Astrocyte of the cerebellum (primary cell): ENCODE measurements around the gene SNN.

Experiments
- DNase-seq: peaks from one replicate; pipeline ENCODE4 v3.0.0-alpha.2; 2011; ENCODE audit warnings: low read depth
- H3K4me3 ChIP-seq: 2 replicates; pipeline ENCODE4 v1.5.1; 2011; ENCODE audit warnings: mild to moderate bottlenecking, low read depth, low read length, moderate library complexity
- in situ Hi-C: cut with HindIII; loops from 2 replicates; pipeline ENCODE4 v1.10.0; 2017; ENCODE audit warnings: low sequenced_read_pairs
- TF ChIP-seq, protein P1 (sequence below): IDR thresholded peaks from 2 replicates; pipeline ENCODE4 v1.5.1; 2012; ENCODE audit warnings: low read length, low read depth, moderate library complexity, mild to moderate bottlenecking; ENCODE audit errors: missing control alignments

Gene SNN

DNA sequence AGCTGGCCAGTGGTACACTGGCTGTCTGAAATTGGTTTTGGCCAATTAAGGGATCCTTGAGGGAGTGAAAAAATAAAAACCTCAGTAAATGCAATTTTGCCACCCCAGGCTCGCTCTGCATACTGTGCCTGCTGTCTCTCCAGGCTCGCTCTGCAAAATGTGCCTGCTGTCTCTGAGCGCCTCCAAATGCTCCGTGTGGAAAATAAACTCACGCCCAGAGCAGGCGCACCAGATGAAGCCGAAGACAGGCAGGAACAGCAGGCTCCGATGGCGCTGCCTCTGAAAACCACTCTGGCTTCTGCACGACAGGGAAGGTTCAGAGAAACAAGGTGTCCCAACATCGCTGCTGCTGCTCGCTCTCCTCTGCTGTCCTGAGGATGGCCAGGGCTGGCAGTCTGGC lies 29.1 kb downstream of the SNN start:
- H3K4me3 ChIP-seq = no peak overlapping the region
- no peak for DNase-seq
- TF ChIP-seq, protein P1, sequence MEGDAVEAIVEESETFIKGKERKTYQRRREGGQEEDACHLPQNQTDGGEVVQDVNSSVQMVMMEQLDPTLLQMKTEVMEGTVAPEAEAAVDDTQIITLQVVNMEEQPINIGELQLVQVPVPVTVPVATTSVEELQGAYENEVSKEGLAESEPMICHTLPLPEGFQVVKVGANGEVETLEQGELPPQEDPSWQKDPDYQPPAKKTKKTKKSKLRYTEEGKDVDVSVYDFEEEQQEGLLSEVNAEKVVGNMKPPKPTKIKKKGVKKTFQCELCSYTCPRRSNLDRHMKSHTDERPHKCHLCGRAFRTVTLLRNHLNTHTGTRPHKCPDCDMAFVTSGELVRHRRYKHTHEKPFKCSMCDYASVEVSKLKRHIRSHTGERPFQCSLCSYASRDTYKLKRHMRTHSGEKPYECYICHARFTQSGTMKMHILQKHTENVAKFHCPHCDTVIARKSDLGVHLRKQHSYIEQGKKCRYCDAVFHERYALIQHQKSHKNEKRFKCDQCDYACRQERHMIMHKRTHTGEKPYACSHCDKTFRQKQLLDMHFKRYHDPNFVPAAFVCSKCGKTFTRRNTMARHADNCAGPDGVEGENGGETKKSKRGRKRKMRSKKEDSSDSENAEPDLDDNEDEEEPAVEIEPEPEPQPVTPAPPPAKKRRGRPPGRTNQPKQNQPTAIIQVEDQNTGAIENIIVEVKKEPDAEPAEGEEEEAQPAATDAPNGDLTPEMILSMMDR = no peak
- in situ Hi-C loops = no loop called here

DNA sequence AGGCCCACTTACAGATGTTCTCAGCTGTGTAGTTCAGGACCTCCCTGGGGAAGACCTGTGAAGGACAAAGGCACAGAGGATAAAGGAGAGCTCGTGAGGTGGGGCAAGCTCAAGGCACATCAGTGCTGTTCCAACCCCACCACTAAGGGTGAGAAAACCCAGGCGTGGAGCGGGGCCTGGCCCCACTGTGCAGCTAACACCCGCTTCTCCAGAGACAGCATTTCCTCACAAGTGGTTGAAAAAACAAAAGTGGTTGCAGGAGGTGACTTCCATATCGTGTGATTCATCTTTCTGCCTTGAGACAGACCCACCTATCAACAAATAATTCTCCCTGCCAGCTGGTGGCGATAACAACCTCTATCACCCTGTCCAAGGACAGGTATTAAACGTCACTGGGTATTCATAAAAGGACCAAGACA lies 30.0 kb downstream of the SNN start:
- in situ Hi-C loops = no loop called here
- TF ChIP-seq, protein P1 = no peak
- DNase-seq = no peak
- no peak overlapping the region for H3K4me3 ChIP-seq

DNA sequence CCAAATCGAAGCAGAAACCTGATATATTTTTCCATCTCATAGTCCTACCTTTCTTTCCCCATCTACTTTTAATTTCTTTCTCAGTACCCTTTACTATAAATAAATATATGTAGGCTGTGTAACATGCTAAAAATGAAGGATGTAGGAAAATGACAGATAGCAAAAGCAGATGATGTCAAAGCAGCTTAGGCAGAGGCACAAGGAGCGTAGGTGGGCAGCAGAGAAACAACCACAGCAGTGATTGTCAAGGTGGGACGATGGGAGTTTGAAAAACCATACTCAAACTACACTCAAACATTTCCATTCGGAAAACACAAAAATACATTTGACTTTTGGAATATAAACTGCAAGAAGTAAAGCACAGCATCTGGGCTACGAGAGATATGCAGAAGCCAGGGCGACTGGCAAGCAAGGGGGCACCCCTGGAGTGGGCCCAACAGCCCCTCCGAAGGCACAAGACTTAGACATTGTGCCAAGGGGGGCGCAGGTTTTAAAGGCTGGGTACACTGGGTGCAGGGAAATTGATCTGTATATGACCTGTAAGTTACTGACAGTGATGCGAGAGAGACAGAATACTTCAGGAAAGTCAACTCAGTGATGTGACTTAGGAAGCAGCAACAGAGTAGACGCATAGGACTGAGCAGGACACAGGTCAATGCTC lies 31.1 kb downstream of the SNN start:
- in situ Hi-C loops = no loop called here
- TF ChIP-seq, protein P1 = no peak
- no peak for DNase-seq
- no peak overlapping the region for H3K4me3 ChIP-seq

DNA sequence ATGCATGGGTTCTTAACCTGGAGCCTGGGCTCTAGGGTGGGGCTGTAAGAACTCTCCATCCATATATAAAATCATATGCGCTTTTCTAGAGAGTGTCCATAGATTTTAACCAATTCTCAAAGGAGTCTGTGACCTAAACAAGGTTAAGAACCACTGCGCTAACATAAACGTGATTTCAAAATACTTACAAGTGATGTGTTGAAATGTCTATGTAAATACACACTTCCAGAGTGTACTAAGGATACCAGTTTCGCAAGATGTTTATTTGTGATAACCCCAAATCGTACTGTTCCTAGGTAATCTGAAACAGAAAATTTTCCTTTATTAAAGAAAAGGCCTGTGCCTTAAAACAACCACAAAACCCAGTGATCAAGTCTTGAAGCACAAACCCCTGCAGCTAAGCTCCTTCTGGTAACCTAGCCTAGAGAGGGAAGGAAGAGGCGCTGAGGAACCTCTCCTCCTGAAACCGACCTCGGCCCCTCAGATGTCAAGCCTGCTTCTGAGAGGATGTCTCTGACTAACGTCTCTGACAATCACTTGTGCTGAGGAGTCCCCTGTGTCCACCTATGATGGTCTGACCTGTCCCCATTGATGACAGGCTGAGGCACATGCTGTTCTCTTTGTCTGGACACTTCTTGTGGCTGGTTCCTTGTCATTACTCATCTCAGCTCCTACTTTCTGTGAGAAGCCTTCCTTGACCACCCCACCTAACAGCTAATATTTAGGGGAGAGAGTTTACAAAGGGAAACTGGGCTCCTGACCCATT lies 32.2 kb downstream of the SNN start:
- TF ChIP-seq, protein P1 = no peak
- DNase-seq = no peak
- H3K4me3 ChIP-seq = no peak overlapping the region
- in situ Hi-C loops = no loop called here

DNA sequence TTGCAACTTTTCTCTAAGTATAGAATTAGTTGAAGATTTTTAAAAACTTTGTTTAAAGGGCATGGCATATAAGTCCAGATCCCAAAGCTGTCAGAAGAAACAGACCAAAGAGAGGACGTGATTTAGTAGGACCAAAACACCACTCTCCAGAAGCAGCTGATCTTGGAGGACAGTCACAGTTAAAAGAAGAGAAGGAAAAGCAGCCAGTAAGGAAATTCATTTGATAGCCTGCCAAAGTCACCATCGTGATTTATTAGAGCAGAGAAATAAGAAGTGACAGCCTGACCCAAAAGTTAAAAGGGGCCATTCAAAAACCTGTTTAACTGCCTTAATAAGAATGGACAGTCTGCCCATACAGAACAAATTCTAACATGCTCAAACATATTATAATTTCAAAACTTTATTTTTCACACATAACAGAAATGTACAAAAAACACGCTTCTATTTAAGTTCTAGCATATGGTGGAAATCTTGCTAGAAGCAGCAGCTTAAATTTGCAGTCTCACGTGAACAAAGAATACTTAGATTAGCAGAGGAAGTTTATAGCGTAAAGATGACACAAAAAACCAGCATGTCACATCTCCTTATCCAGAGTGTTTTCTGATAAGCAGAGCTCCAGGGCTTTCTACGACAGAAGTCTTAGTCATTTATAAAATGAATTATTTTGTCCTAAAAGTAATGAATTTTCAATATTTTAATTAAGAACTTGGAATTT lies 37.2 kb downstream of the SNN start:
- TF ChIP-seq, protein P1 = no peak
- in situ Hi-C loops = no loop called here
- no peak overlapping the region for H3K4me3 ChIP-seq
- DNase-seq = no peak

DNA sequence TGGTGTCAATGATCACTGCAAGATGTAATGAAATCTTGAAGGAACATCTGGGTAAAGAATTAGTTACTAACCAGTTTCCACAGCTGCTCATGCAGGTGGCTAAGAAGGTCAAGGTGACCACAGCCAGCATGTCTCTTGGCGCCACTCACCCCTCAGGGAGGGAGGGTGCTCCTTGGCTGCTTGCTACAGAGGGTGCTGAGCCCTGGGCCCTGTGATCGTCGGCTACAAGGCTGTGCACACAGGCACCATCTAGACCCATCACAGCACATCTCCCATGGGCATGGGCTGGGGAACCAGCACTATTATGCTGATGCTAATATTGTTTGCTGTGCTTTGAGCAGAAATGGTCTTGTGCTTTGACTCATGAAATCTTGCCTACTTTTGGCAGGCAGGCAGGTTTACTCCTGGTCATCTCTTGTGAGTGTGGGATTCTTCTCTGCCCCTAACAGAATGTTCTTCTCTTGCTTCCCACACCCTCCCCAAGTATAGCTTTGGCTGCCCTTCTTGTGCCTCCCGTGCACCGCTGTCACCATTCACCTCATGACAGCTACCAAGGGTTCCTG lies 38.0 kb downstream of the SNN start:
- DNase-seq = no peak
- H3K4me3 ChIP-seq = no peak overlapping the region
- in situ Hi-C loops = no loop called here
- TF ChIP-seq, protein P1 = no peak
